Breast epithelium (tissue), 3 donors: Measurements from ENCODE around the gene STRN4.

Experiments
- POLR2AphosphoS5 ChIP-seq, 3 donors: sonication (generic); formaldehyde crosslinking; IDR thresholded peaks; one replicate each; pipeline ENCODE4 v1.6.1; 2017; ENCODE audit warnings: antibody characterized with exemption in 3 of 3
- TF ChIP-seq, protein P1 (sequence below), 3 donors: fragments of 450-650 bp; IDR thresholded peaks; one replicate each; pipeline ENCODE4 v1.5.1; 2016 to 2017; ENCODE audit warnings: antibody characterized with exemption in 3 of 3, mild to moderate bottlenecking in 3 of 3, moderate library complexity in 3 of 3

DNA sequence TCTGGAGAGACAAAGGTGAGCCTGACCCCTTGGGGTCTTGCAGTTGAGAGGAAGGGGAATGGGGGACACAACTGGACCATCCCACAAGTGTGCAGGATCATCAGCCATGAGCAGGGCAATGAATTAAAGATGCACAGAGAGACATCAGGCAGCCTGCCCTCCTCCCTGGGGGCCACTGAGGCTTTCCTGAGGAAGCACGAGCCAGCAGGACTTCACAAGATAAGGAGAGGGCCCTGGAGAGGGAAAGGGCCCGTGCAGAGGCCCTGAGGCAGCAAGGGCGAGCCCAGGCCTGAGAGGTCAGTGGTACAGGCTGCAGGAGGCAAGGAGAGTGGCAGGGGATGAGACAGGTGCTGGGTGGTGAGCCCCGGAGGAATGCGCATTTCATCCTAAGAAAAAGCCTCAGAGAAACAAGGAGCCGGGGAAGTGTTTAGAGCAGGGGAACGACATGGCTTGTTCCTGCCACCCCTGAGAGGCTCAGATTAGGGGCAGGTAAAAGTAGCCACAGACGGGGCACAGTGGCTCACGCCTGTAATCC is 20.3 kb downstream of the STRN4 start:
- TF ChIP-seq, protein P1, sequence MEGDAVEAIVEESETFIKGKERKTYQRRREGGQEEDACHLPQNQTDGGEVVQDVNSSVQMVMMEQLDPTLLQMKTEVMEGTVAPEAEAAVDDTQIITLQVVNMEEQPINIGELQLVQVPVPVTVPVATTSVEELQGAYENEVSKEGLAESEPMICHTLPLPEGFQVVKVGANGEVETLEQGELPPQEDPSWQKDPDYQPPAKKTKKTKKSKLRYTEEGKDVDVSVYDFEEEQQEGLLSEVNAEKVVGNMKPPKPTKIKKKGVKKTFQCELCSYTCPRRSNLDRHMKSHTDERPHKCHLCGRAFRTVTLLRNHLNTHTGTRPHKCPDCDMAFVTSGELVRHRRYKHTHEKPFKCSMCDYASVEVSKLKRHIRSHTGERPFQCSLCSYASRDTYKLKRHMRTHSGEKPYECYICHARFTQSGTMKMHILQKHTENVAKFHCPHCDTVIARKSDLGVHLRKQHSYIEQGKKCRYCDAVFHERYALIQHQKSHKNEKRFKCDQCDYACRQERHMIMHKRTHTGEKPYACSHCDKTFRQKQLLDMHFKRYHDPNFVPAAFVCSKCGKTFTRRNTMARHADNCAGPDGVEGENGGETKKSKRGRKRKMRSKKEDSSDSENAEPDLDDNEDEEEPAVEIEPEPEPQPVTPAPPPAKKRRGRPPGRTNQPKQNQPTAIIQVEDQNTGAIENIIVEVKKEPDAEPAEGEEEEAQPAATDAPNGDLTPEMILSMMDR (IDR thresholded peaks at IDR 0.05): no peak
- TF ChIP-seq POLR2AphosphoS5 (IDR thresholded peaks at IDR 0.05): no peak
